ENCODE data around the gene PDCD11.

PDCD11 gene

DNA sequence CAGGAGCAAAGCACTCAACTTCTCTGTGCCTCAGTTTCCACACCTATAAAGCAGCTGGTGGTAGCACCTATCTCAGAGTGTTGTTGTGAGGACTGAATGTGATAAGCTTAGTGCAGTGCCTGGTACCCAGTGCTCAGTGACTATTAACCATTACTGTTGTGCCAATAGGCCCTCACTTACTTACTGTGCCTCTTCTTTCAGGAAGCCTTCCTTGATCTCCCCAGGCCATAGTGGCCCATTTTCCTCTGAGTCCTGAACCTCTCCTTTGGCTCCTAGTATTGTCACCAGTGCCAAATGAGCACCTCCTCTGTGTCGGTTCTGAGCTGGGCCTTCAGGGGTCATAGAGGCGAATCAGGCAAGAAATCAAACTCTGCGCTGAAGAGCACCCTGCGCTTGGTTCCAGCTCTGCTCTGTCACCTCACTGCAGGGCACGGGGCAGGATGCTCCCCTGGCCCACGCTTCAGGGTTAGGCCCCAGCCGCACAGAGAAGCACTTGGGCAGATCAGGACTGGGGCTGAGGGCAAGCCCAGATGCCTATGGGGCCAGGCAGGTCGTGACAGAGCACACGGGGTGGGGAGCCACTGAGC, 59.7 kb downstream of the PDCD11 start:
- no peak overlapping the region for H3K4me3 ChIP-seq (replicated peaks; ENCODE audit: low read depth, low read length)
- TF ChIP-seq, protein P1, sequence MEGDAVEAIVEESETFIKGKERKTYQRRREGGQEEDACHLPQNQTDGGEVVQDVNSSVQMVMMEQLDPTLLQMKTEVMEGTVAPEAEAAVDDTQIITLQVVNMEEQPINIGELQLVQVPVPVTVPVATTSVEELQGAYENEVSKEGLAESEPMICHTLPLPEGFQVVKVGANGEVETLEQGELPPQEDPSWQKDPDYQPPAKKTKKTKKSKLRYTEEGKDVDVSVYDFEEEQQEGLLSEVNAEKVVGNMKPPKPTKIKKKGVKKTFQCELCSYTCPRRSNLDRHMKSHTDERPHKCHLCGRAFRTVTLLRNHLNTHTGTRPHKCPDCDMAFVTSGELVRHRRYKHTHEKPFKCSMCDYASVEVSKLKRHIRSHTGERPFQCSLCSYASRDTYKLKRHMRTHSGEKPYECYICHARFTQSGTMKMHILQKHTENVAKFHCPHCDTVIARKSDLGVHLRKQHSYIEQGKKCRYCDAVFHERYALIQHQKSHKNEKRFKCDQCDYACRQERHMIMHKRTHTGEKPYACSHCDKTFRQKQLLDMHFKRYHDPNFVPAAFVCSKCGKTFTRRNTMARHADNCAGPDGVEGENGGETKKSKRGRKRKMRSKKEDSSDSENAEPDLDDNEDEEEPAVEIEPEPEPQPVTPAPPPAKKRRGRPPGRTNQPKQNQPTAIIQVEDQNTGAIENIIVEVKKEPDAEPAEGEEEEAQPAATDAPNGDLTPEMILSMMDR (IDR thresholded peaks at IDR 0.05; ENCODE audit: low read depth, low read length, missing control alignments), result no peak
- DNase-seq (ENCODE audit: extremely low read depth, low read depth), result no peak

DNA sequence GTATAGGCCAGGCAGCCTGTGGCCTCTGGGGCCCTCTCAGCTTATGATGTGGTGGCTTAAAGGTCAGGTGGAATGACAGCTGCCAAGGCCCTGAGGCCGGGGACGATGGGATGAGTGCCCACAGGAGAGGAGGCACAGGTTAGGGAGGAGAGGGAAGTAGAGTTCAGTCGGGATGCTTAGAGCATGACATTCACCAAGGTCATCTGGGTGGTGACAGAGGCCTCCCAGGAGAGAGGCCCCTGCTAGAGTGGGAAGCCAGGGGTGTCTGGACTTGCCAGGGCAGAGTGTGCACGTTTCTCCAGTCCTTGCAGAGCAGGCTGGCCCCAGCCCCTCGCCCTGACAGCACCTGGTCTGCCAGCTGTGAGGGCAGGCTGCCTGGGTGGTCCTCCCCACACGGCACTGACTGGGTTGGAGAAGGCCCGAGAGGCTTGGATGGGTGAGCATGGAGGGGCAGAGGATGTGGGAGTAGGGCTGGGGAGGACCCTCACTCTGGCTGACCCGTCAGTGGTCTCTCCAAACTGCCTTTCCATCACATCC, 60.8 kb downstream of the PDCD11 start:
- no peak for DNase-seq (ENCODE audit: extremely low read depth, low read depth)

DNA sequence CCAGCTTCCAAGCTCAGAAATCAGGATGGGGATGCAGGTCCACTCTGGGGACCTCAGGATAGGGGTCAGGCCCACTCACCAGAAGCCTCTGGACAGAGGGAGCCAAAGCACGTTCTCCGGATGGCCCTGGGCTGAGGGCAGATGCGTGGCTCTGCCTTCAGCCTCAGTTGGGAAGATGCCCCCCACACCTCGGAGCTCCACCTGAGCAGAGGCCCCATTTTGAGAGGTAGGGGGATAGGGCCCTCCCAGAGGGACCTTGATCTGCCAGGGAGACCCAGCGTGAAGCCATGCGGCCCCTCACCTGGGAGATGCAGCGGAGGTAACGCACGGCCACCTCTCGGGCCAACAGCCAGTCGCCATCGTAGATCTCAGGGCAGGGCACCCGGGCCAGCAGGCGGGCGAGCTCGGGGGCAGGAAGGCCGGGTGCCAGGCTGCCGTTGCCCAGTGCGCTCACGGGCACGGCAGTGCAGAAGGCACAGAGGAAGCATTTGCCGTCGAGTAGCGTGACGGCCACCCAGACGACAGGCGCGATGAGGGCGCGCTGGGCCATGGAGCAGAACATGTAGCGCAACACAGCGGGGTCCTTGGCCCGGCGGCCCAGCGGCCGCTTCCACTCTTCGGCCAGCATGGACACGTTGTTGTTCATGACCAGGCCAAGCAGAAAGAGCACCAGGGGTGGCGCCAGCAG, 61.6 kb downstream of the PDCD11 start:
- no peak overlapping the region for H3K4me3 ChIP-seq (replicated peaks; ENCODE audit: low read depth, low read length)
- DNase-seq (ENCODE audit: extremely low read depth, low read depth), result no peak
- TF ChIP-seq, protein P1 (IDR thresholded peaks at IDR 0.05; ENCODE audit: low read depth, low read length, missing control alignments), result no peak

More for the DNA sequence above, 60.8 kb downstream of the PDCD11 start:
- TF ChIP-seq, protein P1 (IDR thresholded peaks at IDR 0.05; ENCODE audit: low read depth, low read length, missing control alignments), result no peak
- no peak overlapping the region for H3K4me3 ChIP-seq (replicated peaks; ENCODE audit: low read depth, low read length)

DNA sequence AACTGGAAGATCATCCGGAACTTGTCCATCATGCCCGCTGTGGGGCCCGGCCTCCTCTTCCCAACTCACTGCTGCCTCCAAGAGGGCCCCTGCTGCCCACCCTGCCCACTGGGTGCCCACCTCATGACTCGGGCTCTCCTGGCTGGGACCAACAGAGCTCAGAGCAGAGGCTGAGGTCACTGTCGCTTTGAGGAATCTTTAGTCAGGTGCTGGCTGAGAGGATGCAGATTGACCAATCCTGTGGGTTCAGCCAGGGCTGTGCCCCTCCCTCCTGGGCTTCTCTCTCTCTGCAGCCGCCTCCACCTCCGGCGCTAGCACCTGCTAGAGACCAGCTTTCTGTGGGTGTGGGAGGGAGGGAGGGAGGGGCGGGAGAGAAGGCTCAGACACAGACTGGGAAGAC, 62.3 kb downstream of the PDCD11 start, which contains the start of gene CALHM1:
CALHM1 (minus strand) TSS at position 181 of the 400 bp plus-strand sequence; CDS start at position 32, 149 bp downstream.
- no peak within 1 kb of the TSS for H3K4me3 ChIP-seq (replicated peaks; ENCODE audit: low read depth, low read length)
- DNase-seq (ENCODE audit: extremely low read depth, low read depth), result no peak

DNA sequence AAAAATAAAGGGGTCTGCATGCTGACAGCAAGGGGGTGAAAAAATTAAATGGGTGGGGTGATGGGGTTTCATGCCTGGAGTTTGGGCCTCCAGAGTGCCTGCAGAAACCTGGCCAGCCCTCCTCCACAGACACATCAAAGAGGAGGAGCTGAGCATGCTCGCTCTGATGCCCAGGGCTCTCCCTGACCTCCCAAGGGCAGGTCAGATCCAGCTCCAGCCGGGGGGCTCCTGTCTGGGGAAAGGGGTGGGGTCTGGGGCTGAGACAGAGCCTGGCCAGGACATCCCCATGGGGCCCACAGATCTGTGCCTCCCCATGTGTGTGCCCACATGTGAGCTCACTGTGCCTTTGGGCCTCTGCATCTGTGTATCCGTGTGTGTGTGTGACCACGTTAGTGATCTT, 63.2 kb downstream of the PDCD11 start:
- TF ChIP-seq, protein P1 (IDR thresholded peaks at IDR 0.05; ENCODE audit: low read depth, low read length, missing control alignments), result no peak
- DNase-seq (ENCODE audit: extremely low read depth, low read depth), result no peak
- H3K4me3 ChIP-seq (replicated peaks; ENCODE audit: low read depth, low read length), result no peak overlapping the region

More for the DNA sequence above, 62.3 kb downstream of the PDCD11 start, which contains the start of gene CALHM1:
- TF ChIP-seq, protein P1 (IDR thresholded peaks at IDR 0.05; ENCODE audit: low read depth, low read length, missing control alignments), result no peak

DNA sequence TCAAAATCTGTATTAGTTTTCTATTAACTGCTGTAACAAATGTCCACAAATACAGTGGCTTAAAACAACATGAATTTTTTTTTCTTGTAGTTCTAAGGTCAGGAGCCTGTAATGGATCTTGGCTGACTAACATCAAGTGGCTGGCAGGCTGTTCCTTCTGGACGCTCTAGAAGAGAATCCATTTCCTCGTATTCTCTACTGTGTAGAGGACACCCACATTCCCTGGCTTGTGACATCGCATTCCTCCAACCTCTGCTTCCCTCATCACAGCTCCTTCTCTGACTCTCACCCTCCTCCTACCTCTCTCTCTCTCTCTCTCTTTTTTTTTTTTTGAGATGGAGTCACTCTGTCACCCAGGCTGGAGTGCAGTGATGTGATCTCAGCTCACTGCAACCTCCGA, 67.1 kb downstream of the PDCD11 start:
- TF ChIP-seq, protein P1 (IDR thresholded peaks at IDR 0.05; ENCODE audit: low read depth, low read length, missing control alignments), result no peak
- H3K4me3 ChIP-seq (replicated peaks; ENCODE audit: low read depth, low read length), result no peak overlapping the region
- DNase-seq (ENCODE audit: extremely low read depth, low read depth), result no peak
